DMS114 treated with DMSO at 0.1 percent for 48 hours (cell line): Measurements from ENCODE around the gene ZNF177.

Source experiments
- DNase-seq: peaks from one replicate; lab custom pipeline; 2025; ENCODE audit not compliant: unreplicated experiment; lab: John Stamatoyannopoulos, UW

The ZNF177 gene

GRCh38 chr19:9427941-9428340 lies 65.1 kb downstream of the ZNF177 start:
- DNase-seq = no peak

- DNase-seq = no peak
These were observed 67.6 kb downstream of the ZNF177 start for GRCh38 chr19:9430444-9430843.

- no peak for DNase-seq
These were observed 68.7 kb downstream of the ZNF177 start for GRCh38 chr19:9431475-9431874.
